Stomach (tissue), 9 donors: ENCODE measurements around the gene ATP6V0C. TPM values are rescaled to one million over a fixed set of nuclear protein-coding genes. Genes with fewer than 3 reads are reported as not detected.

ENCODE experiments used
- DNase-seq, 2 donors: peaks; one replicate each; pipeline versions ENCODE4 v3.0.0 to v3.0.0-alpha.2; 2013 to 2019
- H3K27ac ChIP-seq, 5 donors: fragments of 200-600 bp in 4 of 5; sonication (generic) in 4 of 5; one replicate each; pipeline ENCODE4 v1.5.1; 2013 to 2019; ENCODE audit warnings: mild to moderate bottlenecking in 1 of 5, moderate library complexity in 1 of 5
- H3K27me3 ChIP-seq, 3 donors: fragments of 200-600 bp; sonication (generic); one replicate each; pipeline ENCODE4 v1.5.1; 2017 to 2019; ENCODE audit warnings: mixed run types in 1 of 3
- H3K36me3 ChIP-seq, 4 donors: fragments of 200-600 bp; sonication (generic); 1 replicate in 3 of 4; 2 replicates in 1 of 4; pipeline ENCODE4 v1.5.1; 2016 to 2019
- H3K4me1 ChIP-seq, 4 donors: fragments of 200-600 bp; sonication (generic); one replicate each; pipeline ENCODE4 v1.5.1; 2016 to 2019
- H3K4me3 ChIP-seq, 4 donors: fragments of 200-600 bp; sonication (generic) in 3 of 4; one replicate each; pipeline ENCODE4 v1.5.1; 2016 to 2019; ENCODE audit warnings: mild to moderate bottlenecking in 1 of 4
- H3K9me3 ChIP-seq, 4 donors: fragments of 200-600 bp; sonication (generic); one replicate each; pipeline ENCODE4 v1.5.1; 2016 to 2019
- CTCF ChIP-seq, 7 experiments: fragments of 450-650 bp in 4 of 7; fragments of 200-600 bp in 3 of 7; sonication (generic) in 3 of 7; IDR thresholded peaks; one replicate each; pipeline ENCODE4 v1.5.1; 2016 to 2019; ENCODE audit warnings: antibody characterized with exemption in 7 of 7, control low read depth in 2 of 7, mild to moderate bottlenecking in 1 of 7
- EP300 ChIP-seq: sonication (generic); formaldehyde crosslinking; IDR thresholded peaks from one replicate; pipeline ENCODE4 v1.6.1; 2017; ENCODE audit warnings: antibody characterized with exemption
- POLR2A ChIP-seq, 4 donors: fragments of 450-650 bp; IDR thresholded peaks; one replicate each; pipeline ENCODE4 v1.6.1; 2016; ENCODE audit warnings: antibody characterized with exemption in 4 of 4, control low read depth in 2 of 4, mild to moderate bottlenecking in 1 of 4, moderate library complexity in 1 of 4
- POLR2AphosphoS5 ChIP-seq, 3 donors: sonication (generic); formaldehyde crosslinking; IDR thresholded peaks; one replicate each; pipeline ENCODE4 v1.6.1; 2016; ENCODE audit warnings: antibody characterized with exemption in 3 of 3
- WGBS, 5 donors: extraction: QIAGEN DNeasy Blood & Tissue Kit in 3 of 5; methylation state at CpG; one replicate each; pipeline versions ENCODE4 v1.1.5 to v1.1.7; 2013 to 2018; 5-methylcytosine and 5-hydroxymethylcytosine counted together
- intact Hi-C: fragments of 100-400 bp; cut with DNase I; formaldehyde crosslinking; loops from one replicate; pipeline ENCODE4 v1.15.1; 2023; ENCODE audit warnings: low total_unique reads
- polyA plus RNA-seq, 3 donors: library from polyadenylated mRNA; stranded (reverse); fragments of 200-250 nt; gene quantifications; one replicate each; pipeline ENCODE4 v1.2.3, GENCODE V29; 2013
- total RNA-seq, 5 donors: library from RNA; depleted of rRNA; stranded (reverse); fragments of >200 nt; gene quantifications; one replicate each; pipeline versions ENCODE4 v1.1.0 to v1.2.3, GENCODE V29; 2014 to 2016
- donor health status: healthy with polysubstance abuse.
- donor health status: Bipolar disorder and iron deficiency.
- donor health status: healthy.

The ATP6V0C gene
- total and polyA plus RNA-seq, 8 donors: 8.1 to 169 (median 75.3) TPM

- Histone ChIP-seq H3K27me3 (no peaks in the 10 kb centered on the region), H3K4me1 (peaks cover 14 to 52% (median 38%) of the 10 kb centered on the region in 4 donors), H3K9me3 (no peaks in the 10 kb centered on the region), H3K36me3 (peaks cover 0 to 50% (median 41%) of the 10 kb centered on the region in 4 donors), H3K27ac (no peak overlapping the region), H3K4me3 (no peak overlapping the region)
- intact Hi-C loops: loop anchor here (5.0 to 10.0 kb wide), 2 partner anchors 158 to 305 kb away; partner anchors contain the start of genes ABCA3 and CASKIN1
- DNase-seq: no peak
- no peak for TF ChIP-seq POLR2AphosphoS5 (IDR thresholded peaks at IDR 0.05)
- TF ChIP-seq POLR2A (IDR thresholded peaks at IDR 0.05): no peak
- TF ChIP-seq CTCF (IDR thresholded peaks at IDR 0.05): no peak
- TF ChIP-seq EP300: no peak
- 90 to 94% (median 91%) methylated on average over 19 to 29 of the region's 29 CpGs for WGBS, 5 donors
Observed at GRCh38 chr16:2499890-2500429, 13.8 kb upstream of the ATP6V0C start.

GRCh38 chr16:2500430-2500917, 13.3 kb upstream of the ATP6V0C start:
- WGBS, 5 donors: 81 to 90% (median 84%) methylated on average over 18 to 20 of the region's 20 CpGs
- intact Hi-C loops: no loop called here
- H3K4me3 ChIP-seq: no peak overlapping the region
- DNase-seq: no peak
- H3K4me1 ChIP-seq: peaks cover 14 to 52% (median 38%) of the 10 kb centered on the region in 4 donors
- H3K27ac ChIP-seq: no peak overlapping the region
- H3K27me3 ChIP-seq: no peaks in the 10 kb centered on the region
- TF ChIP-seq CTCF (IDR thresholded peaks at IDR 0.05) (no peak), POLR2A (IDR thresholded peaks at IDR 0.05) (no peak), POLR2AphosphoS5 (IDR thresholded peaks at IDR 0.05) (no peak), EP300 (no peak)
- peaks cover 0 to 50% (median 41%) of the 10 kb centered on the region in 4 donors for H3K36me3 ChIP-seq
- H3K9me3 ChIP-seq: no peaks in the 10 kb centered on the region

- intact Hi-C loops: no loop called here
- peaks cover 14 to 52% (median 38%) of the 10 kb centered on the region in 4 donors for H3K4me1 ChIP-seq
- H3K9me3 ChIP-seq: no peaks in the 10 kb centered on the region
- DNase-seq: peak; percentile 83 to 96
- no peak for TF ChIP-seq EP300
- TF ChIP-seq POLR2AphosphoS5 (IDR thresholded peaks at IDR 0.05): peak in 1 of 3 donors; percentile 49
- peak in 5 of 7 experiments; percentile 94 to 98 (median 96) for TF ChIP-seq CTCF (IDR thresholded peaks at IDR 0.05)
- peaks cover 0 to 43% (median 38%) of the 10 kb centered on the region in 4 donors for H3K36me3 ChIP-seq
- H3K27ac ChIP-seq: peak overlapping the region in 2 of 5 donors; percentile 34 to 71
- 38 to 74% (median 41%) methylated on average over 10 to 23 of the region's 23 CpGs for WGBS, 5 donors
- peak overlapping the region; percentile 8 to 32 (median 26) for H3K4me3 ChIP-seq
- H3K27me3 ChIP-seq: no peaks in the 10 kb centered on the region
Observed at GRCh38 chr16:2500918-2501750, 12.6 kb upstream of the ATP6V0C start.
